Osteoblast (primary cell): ENCODE data around the gene CENPT. TPM values are rescaled to one million over a fixed set of nuclear protein-coding genes. Genes with fewer than 3 reads are reported as not detected.

ENCODE experiments used
- DNase-seq: peaks from one replicate; pipeline ENCODE4 v3.0.0; 2011; ENCODE audit warnings: low spot score, mixed read lengths; ENCODE audit not compliant: insufficient read length; ENCODE audit errors: missing footprints
- H2AFZ ChIP-seq: 2 replicates; pipeline ENCODE4 v1.6.0; 2011; ENCODE audit warnings: mild to moderate bottlenecking, low read length
- H3K27ac ChIP-seq: 2 replicates; pipeline ENCODE4 v1.5.1; 2011; ENCODE audit warnings: mild to moderate bottlenecking, low read depth, low read length, moderate library complexity
- H3K27me3 ChIP-seq: 2 replicates; pipeline ENCODE4 v1.6.0; 2012; ENCODE audit warnings: mild to moderate bottlenecking, control low read depth, inconsistent platforms, low read length, moderate library complexity; ENCODE audit not compliant: insufficient read depth
- H3K36me3 ChIP-seq: 2 replicates; pipeline ENCODE4 v1.5.1; 2011; ENCODE audit warnings: mild to moderate bottlenecking, low read length, control low read depth, moderate library complexity; ENCODE audit not compliant: insufficient read depth
- H3K4me1 ChIP-seq: 2 replicates; pipeline ENCODE4 v1.5.1; 2011; ENCODE audit warnings: mild to moderate bottlenecking, low read length, control low read depth, moderate library complexity; ENCODE audit not compliant: insufficient read depth
- H3K4me2 ChIP-seq: 2 replicates; pipeline ENCODE4 v1.6.0; 2011; ENCODE audit warnings: mild to moderate bottlenecking, low read length; ENCODE audit not compliant: insufficient read depth
- H3K4me3 ChIP-seq: fragments of 200-600 bp; sonication (generic); 3 replicates; pipeline ENCODE4 v1.5.1; 2012; ENCODE audit warnings: mild to moderate bottlenecking, low read length, inconsistent platforms; ENCODE audit not compliant: insufficient read depth
- H3K79me2 ChIP-seq: 2 replicates; pipeline ENCODE4 v1.6.0; 2012; ENCODE audit warnings: mild to moderate bottlenecking, low read length, control low read depth, inconsistent platforms; ENCODE audit not compliant: insufficient read depth
- H3K9me3 ChIP-seq: 2 replicates; pipeline ENCODE4 v1.5.1; 2011; ENCODE audit warnings: low read depth, low read length, control low read depth
- H4K20me1 ChIP-seq: 2 replicates; pipeline ENCODE4 v1.6.0; 2012; ENCODE audit warnings: mild to moderate bottlenecking, low read length, control low read depth; ENCODE audit not compliant: insufficient read depth
- total RNA-seq: library from RNA; depleted of rRNA; stranded (reverse); fragments of >200 nt; gene quantifications from 2 replicates; pipeline ENCODE4 v1.2.3, GENCODE V29; 2012
- TF ChIP-seq, protein P1 (sequence below): IDR thresholded peaks from 2 replicates; pipeline ENCODE4 v1.5.1; 2011; ENCODE audit warnings: mild to moderate bottlenecking, low read depth, low read length, moderate library complexity; ENCODE audit errors: extremely low read depth

Gene CENPT
- total RNA-seq, 1 donor: 24.2 TPM

DNA sequence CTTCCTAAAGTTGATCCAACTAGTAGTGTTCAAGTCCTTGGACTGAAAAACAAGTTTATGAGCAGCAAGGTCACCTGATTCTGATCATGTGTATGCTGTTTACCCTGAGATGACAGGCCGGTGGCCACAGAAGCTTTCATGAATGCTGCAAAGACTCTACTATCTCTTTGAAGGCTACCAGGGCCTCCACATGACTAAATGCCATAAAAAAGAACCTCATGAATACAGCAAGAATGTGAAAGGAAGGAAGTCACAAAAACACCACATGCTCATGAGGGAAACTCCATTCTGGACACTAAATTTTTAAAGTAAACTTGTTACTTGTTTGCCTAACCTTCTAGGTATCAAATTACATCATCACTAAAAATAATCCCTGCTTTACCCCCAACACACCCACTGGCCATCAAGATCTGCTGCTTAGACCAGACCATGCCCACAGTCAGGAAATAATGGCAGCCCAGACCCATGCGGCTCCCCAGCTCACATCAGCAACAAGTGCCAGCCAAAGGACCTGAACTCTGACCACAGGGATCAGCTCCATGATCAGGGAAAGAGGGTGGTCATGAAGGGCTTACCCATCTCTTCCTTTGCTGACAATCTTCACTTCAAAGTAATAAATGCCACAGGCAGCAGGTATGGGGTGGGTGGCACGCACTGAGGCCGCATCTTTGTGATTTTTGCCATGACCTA, 42.5 kb downstream of the CENPT start:
- H4K20me1 ChIP-seq: peaks cover 11% of the 10 kb centered on the region
- H3K36me3 ChIP-seq: peaks cover 6% of the 10 kb centered on the region
- peak overlapping the region; percentile 92 for H3K4me2 ChIP-seq
- H3K4me3 ChIP-seq: peak overlapping the region; percentile 99
- no peaks in the 10 kb centered on the region for H3K9me3 ChIP-seq
- H3K27ac ChIP-seq: no peak overlapping the region
- H3K27me3 ChIP-seq: no peaks in the 10 kb centered on the region
- TF ChIP-seq, protein P1, sequence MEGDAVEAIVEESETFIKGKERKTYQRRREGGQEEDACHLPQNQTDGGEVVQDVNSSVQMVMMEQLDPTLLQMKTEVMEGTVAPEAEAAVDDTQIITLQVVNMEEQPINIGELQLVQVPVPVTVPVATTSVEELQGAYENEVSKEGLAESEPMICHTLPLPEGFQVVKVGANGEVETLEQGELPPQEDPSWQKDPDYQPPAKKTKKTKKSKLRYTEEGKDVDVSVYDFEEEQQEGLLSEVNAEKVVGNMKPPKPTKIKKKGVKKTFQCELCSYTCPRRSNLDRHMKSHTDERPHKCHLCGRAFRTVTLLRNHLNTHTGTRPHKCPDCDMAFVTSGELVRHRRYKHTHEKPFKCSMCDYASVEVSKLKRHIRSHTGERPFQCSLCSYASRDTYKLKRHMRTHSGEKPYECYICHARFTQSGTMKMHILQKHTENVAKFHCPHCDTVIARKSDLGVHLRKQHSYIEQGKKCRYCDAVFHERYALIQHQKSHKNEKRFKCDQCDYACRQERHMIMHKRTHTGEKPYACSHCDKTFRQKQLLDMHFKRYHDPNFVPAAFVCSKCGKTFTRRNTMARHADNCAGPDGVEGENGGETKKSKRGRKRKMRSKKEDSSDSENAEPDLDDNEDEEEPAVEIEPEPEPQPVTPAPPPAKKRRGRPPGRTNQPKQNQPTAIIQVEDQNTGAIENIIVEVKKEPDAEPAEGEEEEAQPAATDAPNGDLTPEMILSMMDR: no peak
- no peak for DNase-seq
- peaks cover 56% of the 10 kb centered on the region for H3K79me2 ChIP-seq
- peaks cover 11% of the 10 kb centered on the region for H3K4me1 ChIP-seq
- H2AFZ ChIP-seq: no peak overlapping the region

DNA sequence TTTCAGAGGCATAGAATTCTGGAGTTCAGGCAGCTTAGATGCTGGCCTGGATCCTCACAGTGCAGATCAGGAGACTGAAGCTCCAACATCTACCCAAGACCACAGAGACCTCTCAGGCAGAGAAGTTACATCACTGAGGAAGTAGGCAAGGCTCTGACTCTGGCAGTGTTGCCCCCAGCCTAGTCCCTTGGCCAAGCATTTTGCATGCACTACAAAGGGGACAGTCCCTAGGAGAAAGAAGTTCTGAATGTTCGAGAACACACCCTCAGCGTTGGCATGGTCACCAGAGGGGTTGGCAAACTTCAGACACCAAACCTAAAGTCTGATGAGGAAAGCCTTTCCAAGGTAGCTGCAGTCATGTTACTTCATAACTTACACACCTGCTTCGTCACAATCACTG, 43.6 kb downstream of the CENPT start:
- TF ChIP-seq, protein P1: no peak
- Histone ChIP-seq H2AFZ (no peak overlapping the region), H4K20me1 (peaks cover 11% of the 10 kb centered on the region), H3K27ac (no peak overlapping the region), H3K27me3 (no peaks in the 10 kb centered on the region), H3K4me3 (no peak overlapping the region), H3K36me3 (peaks cover 6% of the 10 kb centered on the region), H3K4me1 (peaks cover 11% of the 10 kb centered on the region), H3K9me3 (no peaks in the 10 kb centered on the region), H3K4me2 (no peak overlapping the region), H3K79me2 (peaks cover 63% of the 10 kb centered on the region)
- no peak for DNase-seq

DNA sequence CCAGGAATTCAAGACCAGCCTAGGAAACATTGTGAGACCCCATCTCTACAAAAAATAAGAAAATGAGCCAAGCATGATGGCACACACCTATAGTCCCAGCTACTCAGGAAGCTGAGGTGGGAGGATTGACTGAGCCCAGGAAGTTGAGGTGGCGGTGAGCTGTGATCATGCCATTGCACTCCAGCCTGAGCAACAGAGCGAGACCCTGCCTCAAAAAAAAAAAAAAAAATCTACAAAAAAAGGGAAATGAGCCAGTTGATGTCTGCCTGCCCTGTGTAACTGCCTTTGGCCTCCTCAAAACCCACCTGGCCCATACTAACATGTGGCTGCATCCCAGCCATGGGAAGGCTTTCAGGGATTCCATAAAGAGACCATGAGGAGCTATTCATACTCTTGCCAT, 45.6 kb downstream of the CENPT start:
- Histone ChIP-seq H2AFZ (no peak overlapping the region), H4K20me1 (peaks cover 17% of the 10 kb centered on the region), H3K27me3 (no peaks in the 10 kb centered on the region), H3K36me3 (peaks cover 6% of the 10 kb centered on the region), H3K4me3 (no peak overlapping the region), H3K79me2 (peaks cover 76% of the 10 kb centered on the region), H3K4me1 (peaks cover 7% of the 10 kb centered on the region), H3K9me3 (no peaks in the 10 kb centered on the region), H3K4me2 (no peak overlapping the region), H3K27ac (no peak overlapping the region)
- TF ChIP-seq, protein P1: no peak
- DNase-seq: no peak

DNA sequence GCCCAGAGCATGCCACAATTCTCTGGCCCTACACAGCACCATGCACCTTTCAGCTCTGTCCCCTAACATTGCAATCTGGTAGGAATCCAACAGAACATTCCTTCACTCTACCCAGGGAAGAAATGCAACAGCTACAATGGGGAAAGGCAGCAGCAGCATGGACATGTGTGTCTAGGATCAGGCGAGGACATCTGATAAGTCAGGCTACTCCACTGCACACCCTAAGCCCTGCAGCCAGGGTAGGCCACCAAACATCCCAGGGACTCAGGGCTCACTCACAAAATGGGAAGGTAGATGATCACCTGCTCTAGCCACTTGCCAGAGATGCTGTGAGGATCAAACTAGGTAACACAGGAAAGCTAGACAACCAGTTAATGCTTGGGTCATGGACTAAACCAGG, 46.3 kb downstream of the CENPT start:
- Histone ChIP-seq H2AFZ (no peak overlapping the region), H3K4me3 (no peak overlapping the region), H3K4me2 (no peak overlapping the region), H3K9me3 (no peaks in the 10 kb centered on the region), H3K27ac (no peak overlapping the region), H3K27me3 (no peaks in the 10 kb centered on the region), H3K79me2 (peaks cover 81% of the 10 kb centered on the region), H4K20me1 (peaks cover 20% of the 10 kb centered on the region), H3K36me3 (peaks cover 6% of the 10 kb centered on the region), H3K4me1 (peaks cover 7% of the 10 kb centered on the region)
- DNase-seq: no peak
- TF ChIP-seq, protein P1: no peak
